HepG2 (cell line): Measurements from ENCODE around the gene RRAD. TPM values are rescaled to one million over a fixed set of nuclear protein-coding genes. Genes with fewer than 3 reads are reported as not detected.

Experiments used
- ATAC-seq: fragments of 200-7000 bp; cut with Tn5 transposase; 3 replicates; pipeline ENCODE4 v1.9.1; 2020; ENCODE audit warnings: mild to moderate bottlenecking, moderate library complexity
- BruUV-seq: library from RNA; stranded (reverse); fragments of 400-500 nt; replicated peaks from 2 replicates; lab custom pipeline; 2021; lab: Mats Ljungman, UMichigan
- CTCF ChIA-PET: fragments of 300-600 bp; formaldehyde crosslinking; extraction: SDS; loops from one replicate; lab custom pipeline; 2021; ENCODE audit warnings: low total read pairs, inconsistent platforms, low intra/inter-chr PET ratio; lab: Yijun Ruan, JAX
- POLR2A ChIA-PET: fragments of 350-600 bp; sonication (Branson Sonifier 250); formaldehyde crosslinking; loops from one replicate; lab custom pipeline; 2020; ENCODE audit warnings: antibody characterized with exemption, inconsistent platforms; lab: Yijun Ruan, JAX
- DNase-seq: peaks from one replicate; pipeline ENCODE4 v3.0.0-alpha.2; 2015; ENCODE audit warnings: low spot score
- FAIRE-seq: peaks from 3 replicates; lab custom pipeline; 2011; peaks lifted over from hg19 to GRCh38; lab: Jason Lieb, UNC
- H2AFZ ChIP-seq: one replicate; pipeline ENCODE4 v1.6.1; 2011; ENCODE audit warnings: low read length, inconsistent platforms
- H3K27ac ChIP-seq: fragments of 300-600 bp; 3 replicates; pipeline ENCODE4 v1.8.0; 2011; ENCODE audit warnings: mixed run types, mild to moderate bottlenecking, mixed read lengths, low read length, inconsistent platforms; ENCODE audit not compliant: insufficient read depth; ENCODE audit errors: extremely low read length
- H3K27me3 ChIP-seq, 2 experiments: fragments of 200-600 bp in 1 of 2; 2 replicates in 1 of 2; 3 replicates in 1 of 2; pipeline versions ENCODE4 v1.6.0 to v1.8.0; 2011; ENCODE audit warnings: low read length in 2 of 2, mild to moderate bottlenecking in 2 of 2, moderate library complexity in 2 of 2, inconsistent platforms in 1 of 2; ENCODE audit not compliant: insufficient read depth in 2 of 2, control insufficient read depth in 1 of 2
- H3K36me3 ChIP-seq, 2 experiments: fragments of 200-600 bp in 1 of 2; replicated peaks in 1 of 2; 2 replicates in 1 of 2; 3 replicates in 1 of 2; pipeline versions ENCODE4 v1.5.1 to v1.8.0; 2011; ENCODE audit warnings: low read length in 2 of 2, inconsistent platforms in 1 of 2; ENCODE audit not compliant: insufficient read depth in 2 of 2, control insufficient read depth in 1 of 2
- H3K4me1 ChIP-seq: 2 replicates; pipeline ENCODE4 v1.5.1; 2012; ENCODE audit warnings: low read length, inconsistent platforms; ENCODE audit not compliant: insufficient read depth
- H3K4me2 ChIP-seq: 2 replicates; pipeline ENCODE4 v1.6.0; 2011; ENCODE audit warnings: low read depth, low read length, inconsistent platforms
- H3K4me3 ChIP-seq, 3 experiments: fragments of 200-600 bp in 1 of 3; sonication (generic), shearing (Covaris generic) in 1 of 3; replicated peaks in 1 of 3; 2 replicates each; pipeline ENCODE4 v1.5.1; 2011 to 2016; ENCODE audit warnings: low read length in 3 of 3, inconsistent platforms in 2 of 3, low read depth in 2 of 3, mild to moderate bottlenecking in 2 of 3, control low read depth in 1 of 3, mixed read lengths in 1 of 3; ENCODE audit not compliant: insufficient read depth in 1 of 3
- H3K79me2 ChIP-seq: one replicate; pipeline ENCODE4 v1.6.1; 2011; ENCODE audit warnings: low read length, inconsistent platforms; ENCODE audit not compliant: insufficient read depth
- H3K9ac ChIP-seq: 2 replicates; pipeline ENCODE4 v1.6.0; 2011; ENCODE audit warnings: mild to moderate bottlenecking, low read depth, low read length, inconsistent platforms; ENCODE audit not compliant: insufficient read depth
- H3K9me3 ChIP-seq: 2 replicates; pipeline ENCODE4 v1.5.1; 2012; ENCODE audit warnings: mild to moderate bottlenecking, low read length
- H4K20me1 ChIP-seq: 2 replicates; pipeline ENCODE4 v1.6.0; 2011; ENCODE audit warnings: inconsistent platforms, mild to moderate bottlenecking, low read length, moderate library complexity; ENCODE audit not compliant: insufficient read depth
- ARID4A ChIP-seq: sonication (generic); formaldehyde crosslinking; IDR thresholded peaks from 2 replicates; pipeline ENCODE4 v1.5.0; 2020; ENCODE audit warnings: mild to moderate bottlenecking, missing genetic modification reagents, borderline replicate concordance
- MAFK ChIP-seq, 2 experiments: IDR thresholded peaks in 1 of 2; conservative IDR thresholded peaks in 1 of 2; 2 replicates each; pipeline ENCODE4 v1.6.1; 2011; ENCODE audit warnings: improper control_type of control experiment in 2 of 2, low read length in 2 of 2
- ZMYM3 ChIP-seq: sonication (generic); formaldehyde crosslinking; IDR thresholded peaks from 2 replicates; pipeline ENCODE4 v1.5.1; 2020; ENCODE audit warnings: mild to moderate bottlenecking, missing genetic modification reagents
- ZNF121 ChIP-seq: sonication (generic); formaldehyde crosslinking; IDR thresholded peaks from 2 replicates; pipeline ENCODE4 v1.5.0; 2020; ENCODE audit warnings: mild to moderate bottlenecking, missing genetic modification reagents
- ZNF790 ChIP-seq: sonication (generic); formaldehyde crosslinking; IDR thresholded peaks from 2 replicates; pipeline ENCODE4 v1.8.0; 2022; ENCODE audit warnings: missing genetic modification reagents, mild to moderate bottlenecking, borderline replicate concordance
- WGBS: methylation state at CpG from one replicate; pipeline ENCODE4 v1.1.6; 2017; ENCODE audit warnings: low lambda C conversion rate; 5-methylcytosine and 5-hydroxymethylcytosine counted together
- in situ Hi-C: cut with HindIII; loops from 2 replicates; pipeline ENCODE4 v1.10.0; 2017; ENCODE audit warnings: low pct_unique_long_range_greater_than_20kb; ENCODE audit not compliant: extremely low pct_ligation_motif_present
- intact Hi-C: fragments of 100-400 bp; cut with micrococcal nuclease; formaldehyde crosslinking; loops from one replicate; pipeline ENCODE4 v1.10.0; 2022; ENCODE audit not compliant: unreplicated experiment
- polyA plus RNA-seq, 8 experiments: library from polyadenylated mRNA; depleted of rRNA in 3 of 8; stranded (reverse) in 7 of 8; unstranded in 1 of 8; fragments of >200 nt; fragmentation: Illumina TruSeq in 4 of 8; extraction: Trizol in 4 of 8; gene quantifications; 2 replicates each; pipeline versions ENCODE4 v1.2.1 to v1.2.3, GENCODE V29; 2011 to 2016; ENCODE audit warnings: low read depth in 4 of 8, missing spikeins in 1 of 8, mixed read lengths in 1 of 8; ENCODE audit not compliant: insufficient read depth in 1 of 8
- total RNA-seq, 5 experiments: library from RNA; depleted of rRNA; stranded (reverse); fragments of >200 nt; fragmentation: Illumina TruSeq; extraction: Trizol; gene quantifications; 2 replicates each; pipeline ENCODE4 v1.2.3, GENCODE V29; 2016; ENCODE audit warnings: low read depth in 1 of 5
- TF ChIP-seq, protein P1 (sequence below): sonication (generic); formaldehyde crosslinking; conservative IDR thresholded peaks from 2 replicates; pipeline ENCODE4 v1.8.0; 2022; ENCODE audit warnings: low read depth, missing genetic modification reagents

Gene RRAD
- total and polyA plus RNA-seq, 2 of the 13 experiments (the other 11 are each of a cell fraction or from before 2014, with no cell fraction given): 0.80 to 1.1 TPM

- H3K9me3 ChIP-seq: 0 out of 2 replicates have a peak, but pooled peaks cover 5% of the 10 kb centered on the region
- H3K4me1 ChIP-seq: peaks cover 73% of the 10 kb centered on the region
- no peaks in the 10 kb centered on the region for H3K79me2 ChIP-seq
- H4K20me1 ChIP-seq: no peaks in the 10 kb centered on the region
- TF ChIP-seq, protein P1, sequence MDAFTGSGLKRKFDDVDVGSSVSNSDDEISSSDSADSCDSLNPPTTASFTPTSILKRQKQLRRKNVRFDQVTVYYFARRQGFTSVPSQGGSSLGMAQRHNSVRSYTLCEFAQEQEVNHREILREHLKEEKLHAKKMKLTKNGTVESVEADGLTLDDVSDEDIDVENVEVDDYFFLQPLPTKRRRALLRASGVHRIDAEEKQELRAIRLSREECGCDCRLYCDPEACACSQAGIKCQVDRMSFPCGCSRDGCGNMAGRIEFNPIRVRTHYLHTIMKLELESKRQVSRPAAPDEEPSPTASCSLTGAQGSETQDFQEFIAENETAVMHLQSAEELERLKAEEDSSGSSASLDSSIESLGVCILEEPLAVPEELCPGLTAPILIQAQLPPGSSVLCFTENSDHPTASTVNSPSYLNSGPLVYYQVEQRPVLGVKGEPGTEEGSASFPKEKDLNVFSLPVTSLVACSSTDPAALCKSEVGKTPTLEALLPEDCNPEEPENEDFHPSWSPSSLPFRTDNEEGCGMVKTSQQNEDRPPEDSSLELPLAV: no peak
- peak; percentile 89 for TF ChIP-seq ZNF121
- no peak for TF ChIP-seq ZNF790 (CRISPR knock-in tag)
- 0 out of 2 replicates have a peak, but pooled peaks have one; percentile 15 for TF ChIP-seq ARID4A (CRISPR knock-in tag)
- TF ChIP-seq MAFK (conservative IDR thresholded peaks at IDR 0.05 in 1 of 2, IDR thresholded peaks at IDR 0.05 in 1 of 2; ENCODE audit: low read length in 2 of 2): 0 out of 4 replicates have a peak, but pooled peaks of 1 of the 2 experiments have one; percentile 18
- 0 out of 2 replicates have a peak, but pooled peaks have one; percentile 24 for TF ChIP-seq ZMYM3 (CRISPR knock-in tag)
- no peak overlapping the region for H3K27ac ChIP-seq
- no peak for ATAC-seq
- no peaks in the 10 kb centered on the region for H3K36me3 ChIP-seq
- H3K4me3 ChIP-seq: no peak overlapping the region
- H3K4me2 ChIP-seq: no peak overlapping the region
- no TSS peak for BruUV-seq
- in situ Hi-C loops (no loop called here), intact Hi-C loops (loop anchor here (10.0 kb wide), 1 partner anchor 62 kb away; no protein-coding TSS in a partner anchor)
- H3K9ac ChIP-seq: no peak overlapping the region
- H2AFZ ChIP-seq: no peak overlapping the region
- ChIA-PET CTCF (no interaction called here), POLR2A (no interaction called here)
- 75% methylated on average over 7 of the region's 7 CpGs for WGBS
- no peak for FAIRE-seq
- DNase-seq: no peak
- H3K27me3 ChIP-seq: peaks cover 4 to 24% of the 10 kb centered on the region in 2 experiments; a peak in 4 of 5 replicates
These were observed 27.2 kb upstream of the RRAD start for GRCh38 chr16:66952430-66953110.
